Keratinocyte (primary cell): ENCODE measurements around the gene DMPK. TPM values are rescaled to one million over a fixed set of nuclear protein-coding genes. Genes with fewer than 3 reads are reported as not detected.

Experiments used
- DNase-seq: peaks from one replicate; pipeline ENCODE4 v3.0.0-alpha.2; 2011; ENCODE audit warnings: low read depth, missing footprints, low spot score
- FAIRE-seq: peaks from 2 replicates; lab custom pipeline; 2011; peaks lifted over from hg19 to GRCh38; lab: Jason Lieb, UNC
- H2AFZ ChIP-seq: 2 replicates; pipeline ENCODE4 v1.6.0; 2012; ENCODE audit warnings: low read length, control low read depth, inconsistent platforms; ENCODE audit not compliant: control insufficient read depth
- H3K27ac ChIP-seq: 2 replicates; pipeline ENCODE4 v1.5.1; 2011; ENCODE audit warnings: low read length; ENCODE audit not compliant: control insufficient read depth, insufficient read depth
- H3K27me3 ChIP-seq: 3 replicates; pipeline ENCODE4 v1.6.0; 2011; ENCODE audit warnings: low read length; ENCODE audit not compliant: control insufficient read depth, insufficient read depth; ENCODE audit errors: extremely low read depth
- H3K36me3 ChIP-seq, 2 experiments: 2 replicates in 1 of 2; 3 replicates in 1 of 2; pipeline ENCODE4 v1.5.1; 2011; ENCODE audit warnings: low read length in 2 of 2, mild to moderate bottlenecking in 1 of 2; ENCODE audit not compliant: control insufficient read depth in 2 of 2, insufficient read depth in 2 of 2; ENCODE audit errors: extremely low read depth in 1 of 2
- H3K4me1 ChIP-seq: 3 replicates; pipeline ENCODE4 v1.5.1; 2011; ENCODE audit warnings: low read length; ENCODE audit not compliant: control insufficient read depth, insufficient read depth; ENCODE audit errors: extremely low read depth
- H3K4me2 ChIP-seq: 3 replicates; pipeline ENCODE4 v1.6.0; 2011; ENCODE audit warnings: low read depth, low read length; ENCODE audit not compliant: control insufficient read depth, insufficient read depth; ENCODE audit errors: extremely low read depth
- H3K4me3 ChIP-seq, 3 experiments: fragments of 200-600 bp in 1 of 3; sonication (generic) in 1 of 3; 2 replicates in 2 of 3; 3 replicates in 1 of 3; pipeline ENCODE4 v1.5.1; 2011 to 2016; ENCODE audit warnings: low read length in 3 of 3, mild to moderate bottlenecking in 3 of 3, control low read depth in 2 of 3, inconsistent platforms in 1 of 3, low read depth in 1 of 3, mixed read lengths in 1 of 3, mixed run types in 1 of 3, moderate library complexity in 1 of 3; ENCODE audit not compliant: control insufficient read depth in 2 of 3, insufficient read depth in 2 of 3; ENCODE audit errors: extremely low read depth in 1 of 3
- H3K79me2 ChIP-seq: 2 replicates; pipeline ENCODE4 v1.6.0; 2012; ENCODE audit warnings: low read length; ENCODE audit not compliant: control insufficient read depth, insufficient read depth
- H3K9ac ChIP-seq: 3 replicates; pipeline ENCODE4 v1.6.0; 2011; ENCODE audit warnings: low read length; ENCODE audit not compliant: control insufficient read depth, insufficient read depth; ENCODE audit errors: extremely low read depth
- H3K9me1 ChIP-seq: 3 replicates; pipeline ENCODE4 v1.6.0; 2011; ENCODE audit warnings: low read length; ENCODE audit not compliant: control insufficient read depth, insufficient read depth; ENCODE audit errors: extremely low read depth
- H3K9me3 ChIP-seq: 2 replicates; pipeline ENCODE4 v1.5.1; 2012; ENCODE audit warnings: low read depth, low read length; ENCODE audit not compliant: control insufficient read depth
- H4K20me1 ChIP-seq: 3 replicates; pipeline ENCODE4 v1.6.0; 2011; ENCODE audit warnings: low read length; ENCODE audit not compliant: control insufficient read depth, insufficient read depth; ENCODE audit errors: extremely low read depth
- CTCF ChIP-seq, 3 experiments: IDR thresholded peaks in 1 of 3; conservative IDR thresholded peaks in 1 of 3; optimal IDR thresholded peaks in 1 of 3; 2 replicates in 2 of 3; 3 replicates in 1 of 3; pipeline versions ENCODE3 to v1.5.1; 2011; ENCODE audit warnings: low read length in 3 of 3, mild to moderate bottlenecking in 3 of 3, moderate library complexity in 2 of 3, control low read depth in 1 of 3, inconsistent platforms in 1 of 3; ENCODE audit not compliant: insufficient read depth in 2 of 3; ENCODE audit errors: extremely low read depth in 1 of 3
- EZH2 ChIP-seq: IDR thresholded peaks from one replicate; pipeline ENCODE4 v1.6.1; 2012; ENCODE audit warnings: inconsistent platforms, mild to moderate bottlenecking, low read length, moderate library complexity
- dilution Hi-C: fragments of 300-500 bp; cut with MboI; formaldehyde crosslinking; loops from one replicate; pipeline ENCODE4 v1.7.0; 2020; ENCODE audit warnings: low sequenced_read_pairs; ENCODE audit not compliant: extremely low pct_ligation_motif_present
- polyA plus RNA-seq, 5 experiments: library from polyadenylated mRNA; depleted of rRNA in 3 of 5; stranded (reverse) in 3 of 5; stranded (forward) in 1 of 5; unstranded in 1 of 5; fragments of >200 nt; gene quantifications; 1 replicate in 1 of 5; 2 replicates in 3 of 5; 3 replicates in 1 of 5; pipeline versions ENCODE4 v1.2.1 to v1.2.3, GENCODE V29; 2011 to 2012; ENCODE audit warnings: missing spikeins in 2 of 5, low read depth in 1 of 5, low replicate concordance in 1 of 5

Gene DMPK
- polyA plus RNA-seq, 1 donor (not counting 4 experiments of a cell fraction or from before 2014, with no cell fraction given), result 7.0 TPM

- H3K4me2 ChIP-seq, result peak overlapping the region; percentile 88
- FAIRE-seq (no peak), DNase-seq (no peak)
- no peak overlapping the region for H3K4me3 ChIP-seq
- H4K20me1 ChIP-seq, result no peaks in the 10 kb centered on the region
- H3K27ac ChIP-seq, result no peak overlapping the region
- H3K36me3 ChIP-seq, result peaks cover 4 to 33% of the 10 kb centered on the region in 2 experiments
- H2AFZ ChIP-seq, result no peak overlapping the region
- dilution Hi-C loops, result no loop called here
- H3K79me2 ChIP-seq, result peaks cover 19% of the 10 kb centered on the region
- peaks cover 9% of the 10 kb centered on the region for H3K4me1 ChIP-seq
- no peaks in the 10 kb centered on the region for H3K9me1 ChIP-seq
- TF ChIP-seq CTCF (optimal IDR thresholded peaks at IDR 0.05 in 1 of 3, IDR thresholded peaks at IDR 0.05 in 1 of 3, conservative IDR thresholded peaks at IDR 0.05 in 1 of 3; ENCODE audit: extremely low read depth in 1 of 3, insufficient read depth in 2 of 3, low read length in 3 of 3) (no peak), EZH2 (no peak)
- no peaks in the 10 kb centered on the region for H3K9me3 ChIP-seq
- no peak overlapping the region for H3K9ac ChIP-seq
- H3K27me3 ChIP-seq, result no peaks in the 10 kb centered on the region
These were observed 8.7 kb upstream of the DMPK start for GRCh38 chr19:45790942-45791341.

- Histone ChIP-seq H3K9me1 (no peaks in the 10 kb centered on the region), H2AFZ (no peak overlapping the region), H3K9me3 (no peaks in the 10 kb centered on the region), H3K36me3 (peaks cover 8 to 42% of the 10 kb centered on the region in 2 experiments), H3K27ac (no peak overlapping the region), H3K4me1 (peaks cover 9% of the 10 kb centered on the region), H3K79me2 (peaks cover 19% of the 10 kb centered on the region), H3K9ac (no peak overlapping the region), H3K27me3 (no peaks in the 10 kb centered on the region), H3K4me2 (no peak overlapping the region), H3K4me3 (no peak overlapping the region), H4K20me1 (peaks cover 4% of the 10 kb centered on the region)
- DNase-seq (no peak), FAIRE-seq (no peak)
- dilution Hi-C loops, result no loop called here
- TF ChIP-seq CTCF (optimal IDR thresholded peaks at IDR 0.05 in 1 of 3, IDR thresholded peaks at IDR 0.05 in 1 of 3, conservative IDR thresholded peaks at IDR 0.05 in 1 of 3; ENCODE audit: extremely low read depth in 1 of 3, insufficient read depth in 2 of 3, low read length in 3 of 3) (no peak), EZH2 (no peak)
These were observed 6.9 kb upstream of the DMPK start for GRCh38 chr19:45789035-45789786.
